ENCODE measurements around the gene SLC5A2.

DNA sequence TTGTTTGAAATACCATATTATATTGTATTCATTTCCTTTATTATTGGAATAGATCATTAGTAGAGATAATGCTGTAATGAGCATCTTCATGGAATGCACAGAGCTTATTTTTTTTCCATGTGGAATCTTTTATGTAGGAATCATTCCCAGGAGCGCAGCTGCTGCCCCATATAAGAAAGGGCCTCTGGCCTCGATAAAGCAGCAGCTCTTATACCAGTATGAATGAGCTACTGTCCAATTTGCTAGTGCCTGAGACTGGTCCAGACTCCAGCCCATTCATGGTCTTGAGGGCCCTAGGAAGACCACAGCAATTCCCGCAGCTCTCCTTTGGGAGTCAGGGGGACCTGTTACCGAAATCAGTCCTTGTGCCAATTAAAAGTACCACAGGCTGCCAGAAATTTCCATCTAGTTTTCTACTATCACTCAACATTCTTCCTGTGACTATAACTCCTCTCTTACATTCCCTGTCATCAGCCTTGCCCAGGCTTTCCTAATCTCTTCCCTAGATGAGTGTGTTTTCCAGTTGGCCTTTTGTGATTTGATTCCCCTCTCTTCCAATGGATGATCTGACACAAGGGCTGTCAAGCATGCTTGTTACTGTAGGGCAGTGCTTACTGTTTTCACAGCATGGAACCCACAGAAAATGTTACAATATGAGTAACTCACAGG lies 42.3 kb upstream of the SLC5A2 start:
- no peak for TF ChIP-seq YY1 (IDR thresholded peaks at IDR 0.05; ENCODE audit: insufficient read depth, insufficient read length)
- no peak for TF ChIP-seq ZNF274 (IDR thresholded peaks at IDR 0.05; ENCODE audit: low read depth, low read length)
